ENCODE data around the gene KHSRP.
A peak's percentile ranks its signal among the peaks of the same experiment; 100 is the strongest.

Gene KHSRP, protein sequence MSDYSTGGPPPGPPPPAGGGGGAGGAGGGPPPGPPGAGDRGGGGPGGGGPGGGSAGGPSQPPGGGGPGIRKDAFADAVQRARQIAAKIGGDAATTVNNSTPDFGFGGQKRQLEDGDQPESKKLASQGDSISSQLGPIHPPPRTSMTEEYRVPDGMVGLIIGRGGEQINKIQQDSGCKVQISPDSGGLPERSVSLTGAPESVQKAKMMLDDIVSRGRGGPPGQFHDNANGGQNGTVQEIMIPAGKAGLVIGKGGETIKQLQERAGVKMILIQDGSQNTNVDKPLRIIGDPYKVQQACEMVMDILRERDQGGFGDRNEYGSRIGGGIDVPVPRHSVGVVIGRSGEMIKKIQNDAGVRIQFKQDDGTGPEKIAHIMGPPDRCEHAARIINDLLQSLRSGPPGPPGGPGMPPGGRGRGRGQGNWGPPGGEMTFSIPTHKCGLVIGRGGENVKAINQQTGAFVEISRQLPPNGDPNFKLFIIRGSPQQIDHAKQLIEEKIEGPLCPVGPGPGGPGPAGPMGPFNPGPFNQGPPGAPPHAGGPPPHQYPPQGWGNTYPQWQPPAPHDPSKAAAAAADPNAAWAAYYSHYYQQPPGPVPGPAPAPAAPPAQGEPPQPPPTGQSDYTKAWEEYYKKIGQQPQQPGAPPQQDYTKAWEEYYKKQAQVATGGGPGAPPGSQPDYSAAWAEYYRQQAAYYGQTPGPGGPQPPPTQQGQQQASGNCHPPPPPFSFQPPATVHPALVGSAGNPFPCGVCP

DNA sequence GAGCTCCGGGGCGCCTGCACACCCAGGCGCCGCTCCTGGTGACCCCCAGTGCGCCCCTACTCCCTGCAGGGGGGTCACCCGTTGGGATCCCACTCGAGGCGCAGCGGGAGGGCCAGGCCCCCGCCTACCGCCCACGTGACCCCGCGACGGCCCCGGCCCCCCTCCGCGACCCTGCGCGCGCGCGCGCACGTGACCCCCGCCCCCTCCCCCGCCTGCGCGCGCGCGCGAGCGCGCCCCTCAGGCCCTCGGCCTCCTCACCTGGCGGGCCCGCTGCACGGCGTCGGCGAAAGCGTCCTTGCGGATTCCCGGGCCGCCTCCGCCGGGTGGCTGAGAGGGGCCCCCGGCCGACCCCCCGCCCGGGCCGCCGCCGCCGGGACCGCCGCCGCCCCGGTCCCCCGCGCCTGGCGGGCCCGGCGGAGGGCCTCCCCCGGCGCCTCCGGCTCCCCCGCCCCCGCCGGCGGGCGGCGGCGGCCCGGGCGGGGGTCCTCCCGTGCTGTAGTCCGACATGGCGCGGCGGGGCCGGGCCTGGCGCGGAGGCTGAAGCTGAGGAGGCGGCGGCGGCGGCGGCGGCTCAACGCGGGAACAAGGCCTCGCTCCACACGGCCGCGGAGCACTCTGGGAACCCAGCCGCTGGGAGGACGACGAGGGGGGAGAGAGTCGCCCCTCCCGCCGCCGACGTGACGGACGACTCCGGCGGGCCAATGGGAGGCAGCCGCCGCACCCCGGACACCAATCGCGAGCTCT is at the start of gene KHSRP:
KHSRP (minus strand) TSS at position 617 of the 744 bp plus-strand sequence; CDS start at position 507, 110 bp downstream.
- DNase-seq = no peak

DNA sequence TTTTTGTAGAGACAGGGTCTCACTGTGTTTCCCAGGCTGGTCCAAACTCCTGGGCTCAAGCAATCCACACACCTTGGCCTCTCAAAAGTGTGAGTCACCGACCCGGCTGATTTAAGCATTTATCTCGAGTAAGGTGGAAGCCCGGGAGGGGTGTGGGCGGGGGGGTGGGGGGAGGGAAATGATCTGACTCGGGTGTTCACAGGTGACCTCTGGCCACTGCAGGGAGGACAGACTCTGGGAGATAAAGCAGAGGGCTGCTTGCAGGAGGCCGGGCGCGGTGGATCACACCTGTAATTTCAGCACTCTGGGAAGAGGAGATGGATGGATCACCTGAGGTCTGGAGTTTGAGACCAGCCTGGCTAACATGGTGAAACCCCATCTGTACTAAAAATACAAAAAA is 49.0 kb upstream of the KHSRP start:
- no peak for DNase-seq

DNA sequence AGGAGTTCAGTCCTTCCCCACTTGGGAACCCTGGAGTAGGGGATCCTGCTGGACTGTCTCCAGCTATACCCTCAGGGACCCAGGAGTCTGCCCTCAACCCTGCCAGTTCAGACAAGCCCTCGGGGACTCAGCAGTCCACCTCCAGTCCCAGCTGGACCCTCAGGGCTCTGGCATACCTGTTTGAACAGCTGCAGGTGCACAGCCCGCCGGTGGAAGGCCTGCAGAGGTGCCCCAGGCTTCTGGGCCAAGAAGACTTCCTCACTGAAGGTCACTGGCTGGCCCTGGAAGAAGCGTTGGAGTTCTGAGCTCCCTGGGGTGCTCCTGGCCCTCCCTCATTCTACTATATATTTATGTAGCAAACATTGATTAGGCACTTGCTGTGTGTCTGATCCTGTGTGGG is 48.1 kb upstream of the KHSRP start:
- no peak for DNase-seq

DNA sequence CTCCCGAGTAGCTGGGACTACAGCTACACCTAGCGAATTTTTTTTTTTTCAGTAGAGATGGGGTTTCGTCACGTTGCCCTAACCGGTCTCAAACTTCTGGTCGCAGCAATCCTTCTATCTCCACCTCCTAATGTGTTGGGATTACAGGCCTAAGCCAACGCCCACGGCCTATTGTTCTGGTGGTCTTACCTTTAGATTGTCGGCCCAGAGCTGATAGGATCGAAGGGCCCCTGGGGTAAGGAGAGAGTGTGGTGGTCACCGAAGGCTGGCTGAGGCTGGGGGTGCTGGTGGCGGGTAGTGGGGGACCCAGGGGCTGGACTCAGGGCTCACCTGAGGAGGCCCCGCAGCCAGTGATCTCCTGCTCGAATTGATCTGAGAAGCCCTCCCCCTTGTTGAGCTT is 46.5 kb upstream of the KHSRP start:
- DNase-seq = no peak

DNA sequence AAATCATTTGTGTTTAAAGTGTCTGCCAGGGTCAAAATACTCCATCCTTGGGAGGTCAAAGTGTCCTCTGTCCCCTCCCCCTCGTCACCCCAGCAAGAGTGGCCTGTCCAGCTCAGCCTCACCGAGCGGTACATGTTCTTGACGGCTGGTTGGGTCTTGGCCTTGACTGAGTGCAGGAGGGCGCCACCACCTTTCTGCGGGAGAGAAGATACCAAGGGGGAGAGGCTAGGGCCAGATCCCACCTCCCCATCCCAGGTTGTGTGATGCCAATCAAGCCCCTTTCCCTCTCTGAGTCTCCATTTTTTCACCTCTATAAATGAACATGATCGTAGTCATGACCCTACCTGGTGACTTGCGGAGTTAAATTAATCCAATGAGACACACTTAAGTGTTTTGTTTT is 45.6 kb upstream of the KHSRP start:
- DNase-seq = no peak

DNA sequence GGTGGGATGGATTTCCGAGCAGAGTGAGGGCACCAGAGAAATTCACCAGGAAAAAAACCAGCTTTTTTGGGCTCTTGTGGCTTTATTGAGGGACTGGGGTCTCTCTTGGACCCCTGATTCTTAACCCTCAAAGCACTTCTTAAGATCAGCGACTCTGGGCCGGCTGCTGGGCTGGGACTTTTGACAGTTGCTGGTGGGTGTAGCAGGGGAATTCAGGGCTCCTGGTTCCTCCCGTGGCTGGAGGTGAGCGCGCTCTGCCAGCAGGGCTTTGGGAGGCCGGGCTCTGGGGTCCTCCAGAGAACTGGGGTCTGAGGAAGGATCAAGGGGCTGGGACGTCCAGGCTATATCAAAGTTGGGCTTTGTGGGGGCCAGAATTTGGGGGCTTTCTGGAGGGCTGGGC is 42.8 kb upstream of the KHSRP start:
- DNase-seq = no peak

DNA sequence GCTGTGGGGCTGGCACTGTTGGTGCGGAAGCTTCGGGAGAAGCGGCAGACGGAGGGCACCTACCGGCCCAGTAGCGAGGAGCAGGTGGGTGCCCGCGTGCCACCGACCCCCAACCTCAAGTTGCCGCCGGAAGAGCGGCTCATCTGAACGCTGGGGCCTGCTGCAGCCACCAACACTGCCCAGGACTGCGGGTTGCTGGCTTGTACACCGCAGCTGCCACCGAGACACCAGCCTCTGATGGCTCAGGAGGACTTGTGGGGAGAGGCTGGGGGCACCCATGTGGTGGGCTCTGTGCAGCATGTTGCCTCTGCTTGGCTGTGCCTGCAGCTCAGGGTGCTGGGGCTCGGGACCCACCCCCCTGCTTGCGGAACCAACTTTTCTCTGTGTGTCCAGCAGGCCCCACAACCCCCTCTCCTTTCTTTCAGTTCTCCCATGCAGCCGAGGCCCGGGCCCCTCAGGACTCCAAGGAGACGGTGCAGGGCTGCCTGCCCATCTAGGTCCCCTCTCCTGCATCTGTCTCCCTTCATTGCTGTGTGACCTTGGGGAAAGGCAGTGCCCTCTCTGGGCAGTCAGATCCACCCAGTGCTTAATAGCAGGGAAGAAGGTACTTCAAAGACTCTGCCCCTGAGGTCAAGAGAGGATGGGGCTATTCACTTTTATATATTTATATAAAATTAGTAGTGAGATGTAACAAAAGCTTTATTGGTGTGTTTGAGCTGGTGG is 42.1 kb upstream of the KHSRP start:
- DNase-seq = no peak

DNA sequence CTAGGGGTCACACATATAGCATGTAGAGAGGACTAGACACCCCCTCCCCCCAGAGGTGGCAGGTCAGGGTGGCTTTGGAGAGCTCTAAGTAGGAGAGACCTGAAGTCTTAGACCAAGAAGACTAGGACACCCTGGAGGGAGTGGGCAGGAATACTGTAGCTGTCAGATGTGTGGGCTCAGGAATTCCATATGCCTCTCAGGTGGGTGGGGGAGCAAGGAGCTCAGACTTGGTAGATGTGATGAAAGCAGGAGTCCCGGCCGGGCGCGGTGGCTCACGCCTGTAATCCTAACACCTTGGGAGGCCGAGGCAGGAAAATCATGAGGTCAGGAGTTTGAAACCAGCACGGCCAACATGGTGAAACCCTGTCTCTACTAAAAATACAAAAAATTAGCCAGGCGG is 41.1 kb upstream of the KHSRP start:
- DNase-seq = no peak

DNA sequence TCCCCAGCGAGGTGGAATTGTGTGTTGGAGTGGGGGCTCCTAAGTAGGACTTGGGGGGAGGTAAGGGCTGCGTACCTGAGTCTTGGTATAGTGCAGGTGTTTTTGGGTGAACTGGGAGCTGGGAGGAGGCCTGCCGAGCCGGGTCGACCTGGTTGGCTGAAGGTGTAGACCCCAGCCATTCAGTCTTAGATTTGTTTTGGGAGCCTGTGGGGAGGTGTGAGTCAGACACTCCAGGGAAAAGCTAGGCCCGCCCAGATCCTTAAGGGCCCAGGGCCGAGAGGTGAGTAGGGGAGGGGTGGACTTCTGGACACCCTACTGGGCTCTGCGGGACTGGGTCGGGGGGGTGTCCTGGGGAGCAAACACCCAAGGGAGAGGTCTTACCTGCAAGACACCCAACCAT is 40.4 kb upstream of the KHSRP start:
- no peak for DNase-seq

DNA sequence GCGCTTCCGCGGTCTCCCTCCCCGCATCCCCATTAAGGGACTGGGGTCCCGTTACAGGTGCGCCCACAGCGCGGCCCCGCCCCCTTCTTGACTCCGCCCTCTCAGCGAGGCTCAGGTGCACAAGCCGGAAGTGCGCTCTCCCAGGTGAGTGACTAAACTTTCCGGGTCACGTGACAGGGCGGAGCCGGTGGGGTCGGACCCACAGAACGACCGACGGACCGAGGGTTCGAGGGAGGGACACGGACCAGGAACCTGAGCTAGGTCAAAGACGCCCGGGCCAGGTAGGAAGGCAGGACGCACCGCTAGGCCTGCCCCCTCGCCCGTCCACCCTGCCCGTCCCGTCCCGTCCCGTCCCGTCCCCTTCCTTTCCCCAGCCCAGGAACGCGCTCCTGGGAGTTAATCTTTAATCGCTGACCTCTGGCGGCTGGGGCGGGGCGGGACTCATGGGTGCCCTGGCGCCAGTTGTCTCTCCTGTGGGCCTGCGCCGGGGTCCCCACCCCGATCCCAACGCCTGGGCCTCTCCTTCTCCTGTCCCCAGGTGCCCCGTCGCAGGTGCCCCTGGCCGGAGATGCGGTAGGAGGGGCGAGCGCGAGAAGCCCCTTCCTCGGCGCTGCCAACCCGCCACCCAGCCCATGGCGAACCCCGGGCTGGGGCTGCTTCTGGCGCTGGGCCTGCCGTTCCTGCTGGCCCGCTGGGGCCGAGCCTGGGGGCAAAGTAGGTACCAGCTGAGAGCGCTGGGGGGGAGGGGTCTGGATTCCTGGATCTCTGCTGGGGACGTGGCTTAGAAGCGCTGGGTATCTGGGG is 39.7 kb upstream of the KHSRP start, which contains the start of gene CRB3:
CRB3 (plus strand) TSS at position 202 of the 804 bp plus-strand sequence; CDS start at position 633, 431 bp downstream.
- DNase-seq = no peak

DNA sequence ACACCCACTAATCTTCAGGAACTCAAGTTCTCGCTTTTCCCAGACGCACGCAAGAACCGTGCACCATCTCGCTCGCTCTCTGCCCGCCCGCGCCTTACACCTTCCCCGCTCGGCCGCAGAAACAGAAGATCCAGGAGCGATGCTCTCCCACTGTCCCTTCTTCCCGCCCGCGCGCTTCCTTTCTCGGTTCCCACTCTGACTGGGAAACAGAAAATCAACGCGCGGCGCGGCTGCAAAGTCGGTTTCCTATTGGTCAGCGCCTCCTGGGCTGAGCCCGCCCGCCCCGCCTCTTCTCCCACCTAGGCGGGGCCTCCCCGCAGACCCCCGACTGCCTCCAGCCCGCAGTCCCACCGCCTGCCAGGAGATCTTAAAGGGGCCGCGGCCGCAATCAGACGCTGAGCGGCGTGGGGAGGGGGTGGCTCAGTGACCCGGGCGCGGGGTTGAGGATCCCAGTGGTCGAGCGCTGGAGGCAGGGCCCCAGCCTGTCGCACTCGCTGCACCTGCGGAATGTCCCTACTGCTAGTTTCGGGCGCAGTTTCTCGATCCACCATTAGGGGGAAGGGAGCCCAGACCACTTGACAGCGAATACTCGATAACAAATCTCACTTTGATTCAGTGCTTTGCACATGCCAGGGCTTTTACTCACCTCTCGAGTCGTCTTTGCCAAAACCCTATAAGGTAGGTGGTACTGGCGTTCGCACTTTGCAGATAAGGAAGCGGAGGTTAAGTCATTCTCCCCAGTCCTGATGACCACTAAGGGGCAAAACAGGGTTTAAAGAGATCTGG is 35.7 kb upstream of the KHSRP start:
- DNase-seq = peak; percentile 93

DNA sequence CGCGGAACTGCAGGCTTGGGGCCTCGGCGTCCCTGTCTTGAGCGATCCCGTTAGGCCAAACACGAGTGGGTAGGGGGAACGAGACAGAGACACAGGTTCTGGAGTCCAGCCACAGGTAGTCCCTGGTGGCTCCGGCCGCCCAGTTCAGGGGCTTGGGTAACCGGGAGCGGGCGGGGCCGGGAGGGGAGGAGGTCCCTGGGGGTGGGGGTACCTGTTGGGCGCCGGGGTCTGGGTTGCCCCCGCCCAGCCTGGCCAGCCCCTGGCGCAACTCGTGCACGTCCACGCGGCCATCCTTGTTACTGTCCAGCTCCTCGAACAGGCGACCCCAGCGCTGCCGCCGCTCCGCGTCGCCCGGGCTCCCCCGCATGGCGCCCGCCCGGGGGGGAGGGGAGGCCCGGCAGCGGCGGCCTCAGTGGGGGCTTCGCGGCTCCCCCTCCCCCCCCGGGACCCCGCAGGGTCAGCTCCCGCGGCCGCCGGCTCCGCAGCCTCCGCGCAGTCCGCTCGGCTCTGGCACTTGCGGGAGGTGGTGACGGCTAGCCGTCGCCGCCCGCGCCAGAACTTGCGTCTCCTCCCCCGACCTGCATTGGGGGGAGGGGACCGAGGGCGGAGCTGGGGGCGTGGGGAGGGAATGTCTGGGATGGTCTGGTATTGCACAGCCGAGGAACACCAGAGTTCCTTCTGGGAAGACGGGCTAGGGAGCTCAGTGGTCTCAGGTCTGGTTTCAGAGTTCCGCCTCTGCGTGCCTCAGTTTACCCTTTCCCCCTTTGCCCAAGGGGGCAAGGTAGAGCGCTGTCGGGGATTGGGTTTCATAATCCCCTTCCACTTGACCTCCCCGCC is 34.9 kb upstream of the KHSRP start, which contains the start of gene SLC25A23:
SLC25A23 (minus strand) TSS at position 531 of the 837 bp plus-strand sequence; CDS start at position 367, 164 bp downstream.
- DNase-seq = peak; percentile 35

DNA sequence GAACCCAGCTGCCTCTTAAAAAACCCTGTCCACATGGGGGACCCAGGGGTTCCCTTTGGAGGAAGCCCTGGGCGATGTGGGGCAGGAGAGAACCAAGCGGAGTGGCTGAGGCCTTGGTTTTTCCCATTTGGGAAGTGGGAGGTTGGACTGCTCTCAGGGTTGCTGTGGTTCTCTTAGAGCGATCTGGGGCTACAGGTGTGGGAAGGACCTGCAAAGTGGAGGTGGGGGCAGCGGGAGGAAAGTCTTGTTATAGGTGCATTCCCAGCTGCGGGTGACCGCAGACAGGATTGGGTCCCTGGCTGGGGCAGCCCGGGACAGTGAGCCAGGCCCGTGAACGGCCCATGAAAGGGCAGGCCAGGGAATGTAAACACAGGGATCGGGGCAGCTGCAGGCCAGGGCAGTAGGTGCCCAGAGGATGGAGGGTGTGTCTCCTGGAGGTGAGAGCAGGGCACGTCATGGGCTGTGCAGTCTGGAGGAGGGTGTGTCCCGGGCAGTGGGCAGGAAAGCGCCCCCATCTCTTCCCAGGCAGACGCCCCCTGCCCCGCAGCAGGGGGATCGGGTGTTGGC is 34.2 kb upstream of the KHSRP start:
- DNase-seq = no peak

DNA sequence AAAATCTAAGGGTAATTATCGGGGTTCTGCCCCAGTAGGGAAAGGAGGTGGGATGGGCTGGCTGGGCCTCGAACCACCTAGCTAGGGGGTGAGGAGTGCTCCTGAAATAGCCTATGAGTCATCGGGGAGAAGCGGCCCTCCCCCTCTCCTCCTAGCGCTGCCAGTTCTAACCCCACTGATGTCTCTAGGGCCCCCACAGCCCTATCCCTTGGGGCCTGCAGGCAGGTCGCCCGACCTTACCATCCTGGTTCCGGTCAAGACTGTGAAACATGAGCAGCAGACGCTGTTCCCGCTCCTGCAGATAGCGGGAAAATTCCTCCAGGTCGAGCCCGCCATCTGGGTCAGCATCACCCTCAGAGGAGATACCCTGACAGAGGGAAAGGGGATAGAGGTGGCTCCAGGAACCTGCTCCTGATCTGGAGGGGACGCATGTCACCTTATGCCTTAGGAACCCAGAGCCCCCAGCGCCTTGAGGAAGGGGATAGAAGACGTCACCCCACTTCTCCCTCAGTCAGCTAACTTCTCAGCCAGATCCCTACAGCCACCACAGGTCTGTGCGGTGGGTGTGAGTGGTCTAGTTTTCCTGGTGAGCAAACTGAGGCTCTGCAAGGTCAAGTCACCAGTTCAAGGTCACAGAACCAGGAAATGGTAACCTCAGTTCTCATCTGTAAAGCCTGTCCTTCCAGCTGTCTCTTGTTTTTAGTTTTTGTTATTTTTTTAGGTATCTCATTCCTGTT is 33.5 kb upstream of the KHSRP start:
- no peak for DNase-seq

DNA sequence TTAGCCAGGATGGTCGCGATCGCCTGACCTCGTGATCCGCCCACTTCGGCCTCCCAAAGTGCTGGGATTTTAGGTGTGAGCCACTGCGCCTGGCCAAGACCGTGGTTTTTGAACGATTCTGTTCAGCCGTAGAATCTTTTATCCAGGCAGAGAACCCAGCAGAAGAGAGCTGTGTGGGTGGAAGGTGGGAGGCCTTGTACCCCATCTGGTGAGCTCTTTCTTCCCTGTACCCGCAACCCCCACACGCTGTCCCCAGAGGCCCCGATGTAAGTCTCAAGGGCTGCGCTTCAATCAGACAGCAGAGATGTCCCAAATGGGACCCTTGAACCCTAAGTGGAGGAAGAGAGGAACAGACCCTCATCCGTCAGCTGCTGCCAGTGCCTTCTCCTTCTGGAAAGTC is 31.3 kb upstream of the KHSRP start:
- no peak for DNase-seq

DNA sequence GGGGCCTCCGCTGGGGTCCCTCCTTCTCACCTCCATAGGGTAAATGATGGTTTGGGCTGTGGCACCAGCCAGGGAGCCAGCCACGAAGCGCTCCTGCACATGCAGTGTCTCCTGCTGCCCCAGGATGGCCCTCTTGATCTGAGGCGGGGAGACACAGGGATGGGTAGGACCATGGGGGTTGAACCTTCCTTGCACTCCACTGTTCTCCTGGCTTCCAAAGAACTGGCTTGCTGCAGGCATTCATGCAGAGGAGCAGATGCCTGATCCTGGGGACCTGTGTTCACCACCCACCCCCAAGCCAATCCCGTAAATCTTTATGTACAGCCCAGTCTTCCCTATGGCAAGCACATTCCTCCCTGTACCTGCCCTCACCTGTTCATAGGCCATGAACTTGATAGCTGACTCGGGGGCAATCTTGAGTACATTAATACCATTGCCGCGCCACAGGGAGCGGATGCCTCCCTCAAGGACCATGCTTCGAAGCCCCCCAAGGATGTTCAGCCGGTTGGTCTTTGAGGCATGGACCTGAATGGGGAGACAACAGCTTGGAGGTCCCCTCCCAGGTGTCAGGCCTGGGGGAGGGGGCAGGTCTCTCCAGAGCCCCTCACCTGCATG is 29.4 kb upstream of the KHSRP start:
- no peak for DNase-seq

DNA sequence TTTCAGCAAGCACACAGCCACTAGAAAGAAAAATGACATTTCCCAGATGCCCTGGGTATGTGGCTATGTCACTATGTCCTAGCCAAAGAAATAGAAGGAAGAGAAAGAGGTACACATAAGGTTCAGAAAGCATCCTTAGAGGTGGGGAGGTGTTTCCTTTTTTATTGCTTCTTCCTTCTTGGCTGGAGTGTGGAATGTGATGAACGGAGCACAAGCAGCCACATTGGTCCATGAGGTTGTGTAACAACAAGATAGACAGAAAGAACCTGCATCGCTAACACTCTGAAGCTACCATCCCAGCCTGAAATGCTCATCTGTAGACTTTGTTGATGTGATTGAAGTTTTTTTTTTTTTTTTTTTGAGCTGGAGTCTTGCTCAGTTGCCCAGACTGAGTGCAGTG is 28.3 kb upstream of the KHSRP start:
- no peak for DNase-seq

DNA sequence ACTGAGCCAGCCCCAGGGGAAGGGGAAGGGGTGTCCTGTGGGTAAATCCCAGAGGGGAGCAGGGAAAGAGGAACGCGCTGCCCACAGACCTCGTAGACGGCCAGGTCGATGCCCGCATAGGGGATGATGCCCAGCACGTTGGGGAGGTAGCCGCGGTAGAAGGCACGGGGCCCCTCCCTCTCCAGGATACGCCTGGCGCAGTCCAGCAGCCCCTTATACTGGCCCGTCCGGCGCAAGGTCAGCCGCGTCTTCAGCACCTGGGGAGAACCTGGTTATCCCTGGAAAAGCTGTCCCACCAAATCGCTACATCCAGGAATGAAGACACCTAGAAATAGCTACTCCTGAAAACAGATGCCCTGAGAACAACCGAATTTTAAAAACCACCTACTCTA is 27.6 kb upstream of the KHSRP start:
- DNase-seq = no peak
